Activated CD4-positive, alpha-beta T cell treated with anti-CD3 and anti-CD28 coated beads, Interleukin-10, Interleukin-2, amounts not matched to agents 100 ng/mL and 50 ng/mL, durations not matched to agents 16 hours and 8 hours (primary cell): ENCODE measurements around the gene KLF9.

Source experiments
- DNase-seq: peaks from one replicate; pipeline ENCODE4 v3.0.0-alpha.2; 2020

KLF9 gene

GRCh38 chr9:70352356-70352755 lies 62.1 kb downstream of the KLF9 start:
- no peak for DNase-seq

- no peak for DNase-seq
These were observed 67.4 kb downstream of the KLF9 start for GRCh38 chr9:70347046-70347445.

GRCh38 chr9:70340572-70340971 lies 73.9 kb downstream of the KLF9 start:
- DNase-seq: peak; percentile 11
